Fibroblast of lung (primary cell): ENCODE results near the gene RREB1.

ENCODE experiments used
- CTCF ChIP-seq, 2 donors: IDR thresholded peaks in 1 of 2; conservative IDR thresholded peaks in 1 of 2; 1 replicate in 1 of 2; 2 replicates in 1 of 2; pipeline ENCODE4 v1.5.1; 2011 to 2012; ENCODE audit warnings: low read length in 2 of 2, control low read depth in 1 of 2, inconsistent platforms in 1 of 2, low read depth in 1 of 2, mild to moderate bottlenecking in 1 of 2
- EZH2 ChIP-seq: IDR thresholded peaks from 2 replicates; pipeline ENCODE4 v1.5.1; 2012; ENCODE audit warnings: low read length, control low read depth, mild to moderate bottlenecking; ENCODE audit errors: missing control alignments

GRCh38 chr6:7121700-7122241, 14.0 kb downstream of the RREB1 start:
- TF ChIP-seq CTCF (conservative IDR thresholded peaks at IDR 0.05 in 1 of 2, IDR thresholded peaks at IDR 0.05 in 1 of 2; ENCODE audit: low read depth in 1 of 2, low read length in 2 of 2) (no peak), EZH2 (no peak)
